A549 (cell line): ENCODE results near the gene ISM1. TPM values are rescaled to one million over a fixed set of nuclear protein-coding genes. Genes with fewer than 3 reads are reported as not detected.

ENCODE experiments used
- ATAC-seq, 2 experiments: fragments of 200-7000 bp in 1 of 2; fragments of >200 bp in 1 of 2; cut with Nextera tagmentation in 1 of 2; cut with Tn5 transposase in 1 of 2; 3 replicates each; pipeline versions ENCODE4 v1.8.0 to v1.9.1; 2018 to 2020; ENCODE audit warnings: mild to moderate bottlenecking in 1 of 2, moderate library complexity in 1 of 2
- CTCF ChIA-PET: fragments of 300-600 bp; sonication (Branson Sonifier 250); formaldehyde crosslinking; extraction: SDS; loops from one replicate; lab custom pipeline; 2021; ENCODE audit warnings: antibody characterized with exemption, inconsistent platforms; lab: Yijun Ruan, JAX
- POLR2A ChIA-PET: fragments of 350-600 bp; formaldehyde crosslinking; extraction: SDS; loops from one replicate; lab custom pipeline; 2021; ENCODE audit warnings: antibody characterized with exemption, inconsistent platforms; lab: Yijun Ruan, JAX
- DNase-seq, 2 experiments: peaks; one replicate each; pipeline versions ENCODE4 v3.0.0 to v3.0.0-alpha.2; 2011 to 2016; ENCODE audit warnings: low read depth in 1 of 2, low spot score in 1 of 2
- FAIRE-seq: peaks from 2 replicates; lab custom pipeline; 2011; peaks lifted over from hg19 to GRCh38; lab: Jason Lieb, UNC
- H3K27ac ChIP-seq, 2 experiments: fragments of >200 bp; sonication (Bioruptor Twin); formaldehyde crosslinking; 3 replicates each; pipeline ENCODE4 v1.5.1; 2016 to 2017
- H3K4me1 ChIP-seq: fragments of >200 bp; sonication (Bioruptor Twin); formaldehyde crosslinking; 3 replicates; pipeline ENCODE4 v1.6.1; 2016
- H3K4me2 ChIP-seq: fragments of >200 bp; sonication (Bioruptor Twin); formaldehyde crosslinking; 3 replicates; pipeline ENCODE4 v1.6.1; 2016
- H3K4me3 ChIP-seq: fragments of >200 bp; sonication (Bioruptor Twin); formaldehyde crosslinking; 3 replicates; pipeline ENCODE4 v1.5.1; 2016
- H3K9me3 ChIP-seq: fragments of >200 bp; sonication (Bioruptor Twin); formaldehyde crosslinking; 3 replicates; pipeline ENCODE4 v1.6.1; 2016
- BCL3 ChIP-seq: fragments of >200 bp; sonication (Bioruptor Twin); formaldehyde crosslinking; IDR thresholded peaks from 3 replicates; pipeline ENCODE4 v1.6.1; 2016
- CBX8 ChIP-seq: fragments of 200-600 bp; sonication (generic); IDR thresholded peaks from 2 replicates; pipeline ENCODE4 v1.6.1; 2016
- CEBPB ChIP-seq, 2 experiments: fragments of >200 bp in 1 of 2; sonication (Bioruptor Twin) in 1 of 2; formaldehyde crosslinking in 1 of 2; IDR thresholded peaks; 2 replicates each; pipeline ENCODE4 v1.6.1; 2012 to 2016
- CHD2 ChIP-seq: fragments of 150-350 bp; IDR thresholded peaks from 2 replicates; pipeline ENCODE4 v1.6.1; 2014; ENCODE audit warnings: low read length; ENCODE audit not compliant: partially characterized antibody
- CTCF ChIP-seq: fragments of >200 bp; sonication (Bioruptor Twin); formaldehyde crosslinking; IDR thresholded peaks from 3 replicates; pipeline ENCODE4 v1.5.1; 2016
- EP300 ChIP-seq, 2 experiments: fragments of >200 bp; sonication (Bioruptor Twin); formaldehyde crosslinking; IDR thresholded peaks; 2 replicates in 1 of 2; 3 replicates in 1 of 2; pipeline ENCODE4 v1.6.1; 2016 to 2017
- ESRRA ChIP-seq: fragments of 150-350 bp; IDR thresholded peaks from 2 replicates; pipeline ENCODE4 v1.6.1; 2014; ENCODE audit warnings: mild to moderate bottlenecking, low read length, borderline replicate concordance
- FOSB ChIP-seq: fragments of 250-450 bp; sonication (Bioruptor Pico); IDR thresholded peaks from 2 replicates; pipeline ENCODE4 v1.5.0; 2020; ENCODE audit warnings: mild to moderate bottlenecking, moderate library complexity
- FOSL2 ChIP-seq, 2 experiments: fragments of 450-650 bp in 1 of 2; fragments of >200 bp in 1 of 2; sonication (Bioruptor Twin) in 1 of 2; formaldehyde crosslinking; IDR thresholded peaks; 2 replicates each; pipeline versions ENCODE4 v1.5.0 to v1.6.1; 2016 to 2020; ENCODE audit warnings: mild to moderate bottlenecking in 1 of 2, moderate library complexity in 1 of 2
- GATA3 ChIP-seq: IDR thresholded peaks from 2 replicates; pipeline ENCODE4 v1.6.1; 2012; ENCODE audit warnings: borderline replicate concordance
- HDAC2 ChIP-seq: fragments of 200-600 bp; sonication (generic); IDR thresholded peaks from 2 replicates; pipeline ENCODE4 v1.6.1; 2016
- HOXB13 ChIP-seq: fragments of 250-450 bp; sonication (Bioruptor Pico); IDR thresholded peaks from 2 replicates; pipeline ENCODE4 v1.5.0; 2020; ENCODE audit warnings: low read depth, mild to moderate bottlenecking, moderate library complexity
- JUN ChIP-seq, 2 experiments: fragments of >200 bp; sonication (Bioruptor Twin); formaldehyde crosslinking; IDR thresholded peaks; 2 replicates in 1 of 2; 3 replicates in 1 of 2; pipeline ENCODE4 v1.6.1; 2016 to 2017
- JUNB ChIP-seq: fragments of >200 bp; sonication (Bioruptor Twin); formaldehyde crosslinking; IDR thresholded peaks from 2 replicates; pipeline ENCODE4 v1.6.1; 2016
- KDM1A ChIP-seq: fragments of 200-600 bp; sonication (generic); IDR thresholded peaks from 2 replicates; pipeline ENCODE4 v1.6.1; 2016; ENCODE audit warnings: low read depth, mild to moderate bottlenecking
- KDM5A ChIP-seq: fragments of 200-600 bp; sonication (generic); IDR thresholded peaks from 2 replicates; pipeline ENCODE4 v1.6.1; 2016; ENCODE audit warnings: antibody characterized with exemption, mild to moderate bottlenecking
- MAFK ChIP-seq: fragments of 450-650 bp; IDR thresholded peaks from 2 replicates; pipeline ENCODE4 v1.6.1; 2014; ENCODE audit not compliant: partially characterized antibody
- MYC ChIP-seq: IDR thresholded peaks from 2 replicates; pipeline ENCODE4 v1.6.1; 2012; ENCODE audit warnings: mild to moderate bottlenecking, inconsistent platforms, low read length, improper control_type of control experiment, borderline replicate concordance
- NFE2L2 ChIP-seq: fragments of 150-350 bp; conservative IDR thresholded peaks from 2 replicates; pipeline ENCODE4 v1.6.1; 2014; ENCODE audit warnings: low read length
- NPAS2 ChIP-seq: fragments of 250-450 bp; sonication (Bioruptor Pico); IDR thresholded peaks from 2 replicates; pipeline ENCODE4 v1.8.0; 2022; ENCODE audit warnings: mild to moderate bottlenecking, moderate library complexity, borderline replicate concordance
- NR3C1 ChIP-seq: fragments of >200 bp; sonication (Bioruptor Twin); formaldehyde crosslinking; IDR thresholded peaks from 3 replicates; pipeline ENCODE4 v1.6.1; 2017
- PHF8 ChIP-seq: fragments of 200-600 bp; sonication (generic); IDR thresholded peaks from 2 replicates; pipeline ENCODE4 v1.6.1; 2016; ENCODE audit warnings: low read depth, mild to moderate bottlenecking, antibody characterized with exemption, moderate library complexity, borderline replicate concordance
- RAD21 ChIP-seq, 2 experiments: fragments of >200 bp in 1 of 2; sonication (Bioruptor Twin) in 1 of 2; formaldehyde crosslinking in 1 of 2; IDR thresholded peaks in 1 of 2; conservative IDR thresholded peaks in 1 of 2; 2 replicates in 1 of 2; 3 replicates in 1 of 2; pipeline ENCODE4 v1.6.1; 2012 to 2018; ENCODE audit warnings: inconsistent platforms in 1 of 2
- RCOR1 ChIP-seq: fragments of 150-350 bp; IDR thresholded peaks from 2 replicates; pipeline ENCODE4 v1.6.1; 2014; ENCODE audit warnings: antibody characterized with exemption, low read length, low read depth
- SMC3 ChIP-seq: fragments of >200 bp; sonication (Bioruptor Twin); formaldehyde crosslinking; IDR thresholded peaks from 3 replicates; pipeline ENCODE4 v1.6.1; 2018; ENCODE audit warnings: inconsistent platforms
- TP53 ChIP-seq: fragments of 250-450 bp; sonication (Bioruptor Pico); IDR thresholded peaks from 2 replicates; pipeline ENCODE4 v1.5.0; 2021; ENCODE audit warnings: mild to moderate bottlenecking, moderate library complexity
- USF2 ChIP-seq: fragments of 450-650 bp; IDR thresholded peaks from 2 replicates; pipeline ENCODE4 v1.6.1; 2014; ENCODE audit warnings: antibody characterized with exemption
- ZC3H11A ChIP-seq: fragments of 450-650 bp; IDR thresholded peaks from 2 replicates; pipeline ENCODE4 v1.6.1; 2014; ENCODE audit warnings: antibody characterized with exemption, mild to moderate bottlenecking
- WGBS: methylation state at CpG from one replicate; pipeline ENCODE4 v1.1.6; 2017; ENCODE audit errors: missing lambda C conversion rate; 5-methylcytosine and 5-hydroxymethylcytosine counted together
- polyA plus RNA-seq, 4 experiments: library from polyadenylated mRNA; depleted of rRNA in 3 of 4; stranded (reverse); fragments of >200 nt; fragmentation: RNase III in 1 of 4; extraction: RNeasy Plus Mini Kit Qiagen cat#74134 plus additional on column Dnase treatment in 1 of 4; gene quantifications; 2 replicates in 3 of 4; 3 replicates in 1 of 4; pipeline ENCODE4 v1.2.3, GENCODE V29; 2011 to 2017
- TF ChIP-seq, protein P1 (sequence below): IDR thresholded peaks from 2 replicates; pipeline ENCODE4 v1.6.1; 2012; ENCODE audit warnings: low read depth, borderline replicate concordance
- TF ChIP-seq, protein P2 (sequence below): IDR thresholded peaks from 2 replicates; pipeline ENCODE4 v1.6.1; 2012

ISM1 gene
- polyA plus RNA-seq, 2 of the 4 experiments (the other 2 are of a cell fraction), result 0.18 to 0.39 TPM

DNA sequence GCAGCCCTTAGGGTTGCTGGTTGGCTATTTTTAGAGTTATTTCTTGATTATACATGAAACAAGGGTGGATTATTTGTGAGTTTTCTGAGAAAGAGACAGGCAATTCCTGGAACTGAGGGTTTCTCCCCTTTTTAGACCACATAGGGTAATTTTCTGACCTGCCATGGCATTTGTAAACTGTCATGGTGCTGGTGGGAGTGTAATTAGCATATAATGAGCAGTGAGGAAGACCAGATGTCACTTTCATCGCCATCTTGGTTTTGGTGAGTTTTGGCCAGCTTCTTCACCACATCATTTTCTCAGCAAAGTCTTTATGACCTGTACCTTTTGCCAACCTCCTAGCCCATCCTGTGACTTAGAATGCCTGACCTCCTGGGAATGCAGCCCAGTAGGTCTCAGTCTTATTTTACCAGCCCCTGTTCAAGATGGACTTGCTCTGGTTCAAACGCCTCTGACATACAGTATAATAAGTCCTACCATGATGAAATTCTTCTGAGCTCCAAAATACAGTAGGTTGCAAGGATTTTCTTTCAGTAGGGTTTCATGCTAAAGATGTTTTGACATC, 117.1 kb downstream of the ISM1 start:
- H3K4me1 ChIP-seq, result peaks cover 72% of the 10 kb centered on the region
- peak overlapping the region; percentile 96 to 98 for H3K27ac ChIP-seq
- H3K4me3 ChIP-seq, result no peak overlapping the region
- 86% methylated on average over 2 of the region's 2 CpGs for WGBS
- H3K9me3 ChIP-seq, result peaks cover 4% of the 10 kb centered on the region; the same call in 1 of the 3 replicates
- CTCF ChIA-PET, result interaction anchor here (0.7 to 3.0 kb wide), 2 partner anchors 14 to 45 kb away, joined by 3 to 8 read pairs; no protein-coding TSS in a partner anchor
- peak; percentile 79 for FAIRE-seq
- ATAC-seq, result no peak
- DNase-seq, result no peak
- TF ChIP-seq PHF8 (no peak), CEBPB (IDR thresholded peaks at IDR 0.05) (no peak), CHD2 (no peak), CTCF (no peak), NPAS2 (CRISPR knock-in tag) (no peak), CBX8 (no peak), HDAC2 (no peak), ZC3H11A (no peak), HOXB13 (CRISPR knock-in tag) (no peak), RCOR1 (no peak), KDM1A (no peak), TP53 (no peak), JUNB (no peak), FOSB (CRISPR knock-in tag) (no peak)
- TF ChIP-seq, protein P1, sequence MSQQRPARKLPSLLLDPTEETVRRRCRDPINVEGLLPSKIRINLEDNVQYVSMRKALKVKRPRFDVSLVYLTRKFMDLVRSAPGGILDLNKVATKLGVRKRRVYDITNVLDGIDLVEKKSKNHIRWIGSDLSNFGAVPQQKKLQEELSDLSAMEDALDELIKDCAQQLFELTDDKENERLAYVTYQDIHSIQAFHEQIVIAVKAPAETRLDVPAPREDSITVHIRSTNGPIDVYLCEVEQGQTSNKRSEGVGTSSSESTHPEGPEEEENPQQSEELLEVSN, result no peak
- POLR2A ChIA-PET, result no interaction called here
- H3K4me2 ChIP-seq, result peak overlapping the region; percentile 76

- FAIRE-seq (peak; percentile 99), ATAC-seq (peak; percentile 44 to 63), DNase-seq (peak; percentile 53 to 94)
- ChIA-PET CTCF (interaction anchor here (0.7 to 4.3 kb wide), 6 partner anchors 9 to 209 kb away, joined by 3 to 23 read pairs (median 4); no protein-coding TSS in a partner anchor), POLR2A (no interaction called here)
- 0 out of 2 replicates have a peak, but pooled peaks have one; percentile 33 for TF ChIP-seq ESRRA
- peak in 1 of 2 experiments; percentile 33; a peak in 2 of 5 replicates for TF ChIP-seq RAD21 (conservative IDR thresholded peaks at IDR 0.05 in 1 of 2, IDR thresholded peaks at IDR 0.05 in 1 of 2)
- TF ChIP-seq SMC3, result 0 out of 3 replicates have a peak, but pooled peaks have one; percentile 22
- TF ChIP-seq FOSL2 (IDR thresholded peaks at IDR 0.05), result peak; percentile 43; the same call in 1 of the 2 replicates
- peak; percentile 79 for TF ChIP-seq FOSL2 (CRISPR knock-in tag; IDR thresholded peaks at IDR 0.05)
- peak in 1 of 2 experiments; percentile 72; a peak in 3 of 5 replicates for TF ChIP-seq JUN (IDR thresholded peaks at IDR 0.05)
- TF ChIP-seq GATA3, result peak; percentile 76
- TF ChIP-seq JUNB, result peak; percentile 78
- no peak for TF ChIP-seq KDM5A
- TF ChIP-seq BCL3, result 0 out of 3 replicates have a peak, but pooled peaks have one; percentile 42
- TF ChIP-seq EP300 (IDR thresholded peaks at IDR 0.05), result peak; percentile 40 to 64; a peak in 2 of 5 replicates
- TF ChIP-seq MAFK, result peak; percentile 31
- TF ChIP-seq, protein P1, result no peak
- no peak for TF ChIP-seq NFE2L2
- TF ChIP-seq NR3C1, result no peak
- peak; percentile 39; the same call in 1 of the 2 replicates for TF ChIP-seq MYC
- TF ChIP-seq, protein P2, sequence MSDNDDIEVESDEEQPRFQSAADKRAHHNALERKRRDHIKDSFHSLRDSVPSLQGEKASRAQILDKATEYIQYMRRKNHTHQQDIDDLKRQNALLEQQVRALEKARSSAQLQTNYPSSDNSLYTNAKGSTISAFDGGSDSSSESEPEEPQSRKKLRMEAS, result peak; percentile 83
- peak; percentile 86 for TF ChIP-seq USF2
- Histone ChIP-seq H3K4me3 (no peak overlapping the region), H3K9me3 (peaks cover 4% of the 10 kb centered on the region; the same call in 1 of the 3 replicates), H3K4me1 (peaks cover 64% of the 10 kb centered on the region), H3K4me2 (peak overlapping the region; percentile 55), H3K27ac (peak overlapping the region; percentile 96 to 98)
- 15% methylated on average over 3 of the region's 3 CpGs for WGBS
Measured at GRCh38 chr20:13338999-13339411, 117.9 kb downstream of the ISM1 start.
